Measurements from ENCODE around the gene RELN.
A peak's percentile ranks its signal among the peaks of the same experiment; 100 is the strongest.

RELN gene

DNA sequence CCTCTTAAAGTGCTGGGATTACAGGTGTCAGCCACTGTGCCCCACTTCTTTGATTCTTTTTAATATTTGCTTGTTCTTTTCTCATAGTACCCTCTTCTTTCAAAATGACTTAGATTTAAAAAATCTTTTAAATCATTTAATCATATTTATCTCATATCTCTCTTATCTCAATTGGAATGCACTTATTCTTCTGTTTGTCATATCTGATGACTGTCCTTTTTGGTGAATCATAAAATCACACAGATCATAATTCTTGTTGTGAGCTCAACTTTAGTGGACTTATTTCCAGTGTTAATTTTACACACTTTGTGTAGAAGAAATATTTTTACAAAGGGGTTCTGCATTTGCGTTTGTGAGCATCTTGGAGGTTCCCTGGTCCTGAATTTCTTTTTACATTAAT is 323.1 kb downstream of the RELN start:
- DNase-seq = no peak

DNA sequence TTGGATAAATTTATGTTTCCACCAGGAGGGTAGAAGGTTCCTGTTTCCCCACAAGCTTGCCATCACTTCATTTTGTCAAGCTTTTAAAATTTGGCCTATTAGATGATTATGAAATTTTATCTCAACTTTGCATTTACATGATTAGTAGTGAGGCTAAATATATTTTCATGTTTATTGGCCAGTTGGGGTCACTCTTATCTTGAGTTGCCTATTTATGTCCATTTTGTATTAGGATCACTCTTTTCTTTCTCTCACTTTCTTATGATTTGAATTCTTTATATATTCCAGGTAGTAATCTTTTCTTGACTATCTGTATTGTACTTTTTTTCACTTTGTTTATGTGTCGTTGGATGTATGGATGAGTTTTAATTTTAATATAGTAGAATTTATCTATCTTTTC is 324.9 kb downstream of the RELN start:
- DNase-seq = no peak

DNA sequence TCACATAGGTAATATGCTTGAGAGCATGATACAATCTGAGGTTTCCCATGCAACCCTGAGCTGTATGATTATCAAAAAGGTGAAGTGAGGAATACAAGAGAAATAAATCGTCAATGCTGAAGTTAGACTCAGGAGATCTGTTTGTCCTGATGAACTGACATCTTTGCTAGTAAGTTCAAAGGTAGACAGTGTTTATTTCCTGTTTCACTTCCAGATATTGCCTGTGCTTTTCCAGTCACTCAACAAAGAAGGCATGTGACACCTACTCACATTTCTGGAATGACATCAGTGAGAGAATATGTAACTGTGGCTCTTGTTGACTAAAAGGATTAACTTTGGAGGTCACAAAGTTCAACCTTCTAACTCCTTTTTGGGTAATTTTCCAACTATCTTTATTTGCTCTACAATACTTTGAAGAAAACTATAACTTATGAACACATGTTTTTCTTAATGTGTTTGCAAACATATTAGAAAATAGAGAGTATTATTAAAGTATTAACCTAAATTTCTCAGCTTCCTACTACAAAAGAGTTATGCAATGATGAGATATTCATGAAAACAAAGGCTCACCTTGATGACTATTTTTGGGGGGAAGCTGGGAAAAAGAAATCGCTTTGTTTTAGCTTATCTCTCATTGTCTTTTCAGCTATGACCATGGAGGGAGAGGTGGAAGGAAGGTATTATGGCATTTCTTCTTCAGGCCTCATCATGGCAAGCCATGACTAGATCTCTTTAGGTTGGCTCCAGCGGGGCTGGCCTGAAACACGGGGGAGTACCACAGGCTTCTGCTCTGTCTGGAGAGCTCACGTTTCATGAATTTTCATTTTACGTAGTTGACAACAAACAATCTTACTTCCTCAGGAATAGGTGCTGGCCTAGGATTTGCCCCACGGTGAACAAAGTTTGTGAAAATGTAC is 328.7 kb downstream of the RELN start:
- no peak for DNase-seq

DNA sequence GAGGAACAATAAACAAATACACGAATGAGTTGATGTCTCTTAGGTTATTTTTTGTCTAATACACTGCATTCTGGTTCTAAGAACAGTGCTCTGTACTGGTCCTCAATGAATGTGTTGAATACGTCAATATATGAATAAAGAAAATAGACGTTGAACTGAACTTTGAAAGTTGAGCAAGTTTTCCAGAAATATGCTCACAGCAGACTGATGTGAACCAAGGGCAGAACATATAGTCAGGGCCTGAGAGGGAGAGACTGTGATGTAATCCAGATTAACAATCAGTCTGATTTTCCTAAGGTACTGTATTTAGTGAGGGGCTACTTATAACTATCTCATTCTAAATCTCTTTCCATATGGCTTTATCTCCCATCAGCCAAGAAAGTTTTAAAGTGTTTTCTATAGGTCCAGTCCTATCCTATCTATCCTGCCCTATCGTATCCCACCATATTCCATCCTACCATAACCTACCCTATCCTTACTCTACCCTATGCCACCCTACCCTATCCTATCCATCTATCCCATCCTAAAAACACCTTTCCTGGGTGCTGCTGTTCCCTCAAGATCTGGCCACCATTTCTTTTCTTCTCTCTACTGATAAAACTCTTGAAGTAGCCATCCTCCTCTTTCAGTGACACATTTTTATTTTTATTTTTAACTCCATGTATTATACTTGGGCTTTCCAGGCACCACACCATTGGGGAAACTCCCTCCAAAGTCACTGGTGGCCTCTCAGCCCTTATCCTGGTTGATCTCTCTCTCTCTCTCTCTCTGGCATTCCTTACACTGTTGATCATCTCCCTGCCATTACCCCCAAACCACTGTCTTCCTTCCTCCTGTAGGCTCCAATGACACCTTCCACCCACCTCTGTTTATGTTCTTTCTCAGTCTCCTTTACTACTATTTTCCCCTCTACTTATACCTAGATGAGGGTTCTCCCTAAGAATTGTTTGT is 331.1 kb downstream of the RELN start:
- DNase-seq = no peak

DNA sequence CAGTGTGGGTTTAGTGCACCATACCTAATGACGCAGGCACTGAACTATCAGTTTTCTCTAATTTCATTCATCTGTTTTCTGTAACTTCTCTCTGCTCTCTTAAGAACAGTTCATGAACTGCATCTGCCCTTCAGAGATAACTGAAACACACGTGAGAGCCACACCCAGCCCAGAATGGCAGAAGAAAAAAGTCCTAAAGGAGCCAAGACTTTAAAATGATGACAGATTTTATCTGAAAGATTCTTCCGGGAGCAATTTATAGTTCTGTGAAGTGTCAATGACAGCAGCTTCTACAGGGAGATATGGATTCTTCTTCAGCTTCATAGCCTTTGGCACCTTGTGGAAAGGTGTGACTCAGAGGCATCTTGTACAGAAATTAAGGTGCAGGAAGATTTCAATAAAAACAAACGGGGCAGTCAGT is 332.0 kb downstream of the RELN start:
- no peak for DNase-seq

DNA sequence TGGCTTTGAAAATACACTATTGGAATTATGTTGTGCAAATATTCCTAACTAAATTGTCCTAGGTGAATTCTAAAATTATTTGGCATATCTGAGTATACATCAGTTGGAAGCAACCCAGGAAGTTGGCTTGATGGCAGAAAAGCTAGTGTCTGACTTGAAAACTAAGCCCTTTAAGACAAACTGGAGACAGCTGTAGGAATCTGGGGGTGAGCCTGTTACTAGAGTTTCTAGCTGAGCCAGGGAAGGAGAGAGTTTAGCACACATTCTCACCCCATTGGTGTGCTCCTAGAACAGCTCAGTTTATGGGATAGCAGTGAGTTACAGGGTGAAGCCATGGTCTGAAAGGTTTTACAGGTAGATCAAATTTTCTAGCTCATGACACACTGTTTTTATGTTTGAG is 333.2 kb downstream of the RELN start:
- no peak for DNase-seq

DNA sequence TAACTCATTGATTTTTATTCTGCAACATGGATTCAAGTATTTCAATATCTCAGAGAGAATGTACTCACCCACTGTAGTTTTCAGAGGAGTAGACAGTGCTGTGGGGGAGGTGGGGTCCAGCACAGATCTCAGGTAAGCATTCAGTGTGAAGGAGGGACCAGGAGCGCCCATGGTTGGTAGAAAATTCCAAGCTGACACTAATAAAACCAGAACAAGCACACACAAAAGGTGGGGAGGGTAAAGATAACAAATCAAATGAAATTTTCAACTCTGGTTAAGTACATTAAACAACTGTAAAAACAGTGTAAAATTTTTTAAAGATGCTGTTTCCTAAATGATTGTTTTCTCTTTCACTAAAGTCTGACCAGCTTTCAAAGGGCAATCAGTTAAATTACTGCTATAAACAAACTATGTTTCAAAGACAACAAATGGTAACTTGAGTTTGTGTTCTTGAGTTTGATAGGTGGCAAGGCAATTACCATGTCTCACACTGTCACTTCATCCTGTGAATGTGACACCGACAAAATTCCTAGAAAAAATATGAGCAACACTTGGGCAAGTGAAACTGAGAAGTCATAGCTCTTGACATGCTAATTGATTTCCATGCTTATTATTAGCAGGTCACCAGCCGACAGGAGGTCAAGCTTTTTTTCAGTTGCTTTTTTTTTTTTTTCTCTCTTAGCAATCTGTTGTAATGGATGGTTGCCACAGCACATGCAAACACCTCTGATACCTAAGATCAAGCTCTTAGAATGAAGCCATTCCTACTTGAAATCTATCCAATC is 337.7 kb downstream of the RELN start:
- DNase-seq = no peak

DNA sequence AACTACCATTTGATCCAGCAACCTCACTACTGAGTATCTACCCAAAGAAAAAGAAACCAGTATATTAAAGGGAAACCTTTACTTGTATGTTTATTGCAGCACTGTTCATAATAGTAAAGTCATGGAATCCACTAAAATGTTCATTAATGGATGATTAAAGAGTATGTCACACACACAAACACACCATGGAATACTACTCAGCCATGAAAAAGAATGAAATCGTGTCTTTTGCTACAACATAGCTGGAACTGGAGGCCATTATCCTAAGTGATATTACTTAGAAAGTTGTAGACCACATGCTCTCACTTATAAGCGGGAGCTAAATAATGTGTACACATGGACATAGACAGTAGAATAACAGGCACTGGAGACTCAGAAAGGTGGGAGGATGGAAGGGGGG is 340.4 kb downstream of the RELN start:
- DNase-seq = no peak

DNA sequence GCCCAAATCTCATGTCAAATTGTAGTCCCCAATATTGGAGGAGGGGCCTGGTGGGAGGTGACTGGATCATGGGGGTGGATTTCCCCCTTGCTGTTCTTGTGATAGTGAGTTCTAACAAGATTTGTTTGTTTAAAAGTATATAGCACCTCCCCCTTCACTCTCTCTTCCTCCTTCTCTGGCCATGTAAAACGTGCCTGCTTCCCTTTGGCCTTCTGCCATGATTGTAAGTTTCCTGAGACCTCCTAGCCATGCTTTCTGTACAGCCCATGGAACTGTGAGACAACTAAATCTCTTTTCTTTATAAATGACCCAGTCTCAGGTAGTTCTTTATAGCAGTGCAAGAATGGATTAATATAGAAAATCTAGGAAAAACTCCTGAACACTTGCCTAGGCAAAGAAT is 341.3 kb downstream of the RELN start:
- no peak for DNase-seq

DNA sequence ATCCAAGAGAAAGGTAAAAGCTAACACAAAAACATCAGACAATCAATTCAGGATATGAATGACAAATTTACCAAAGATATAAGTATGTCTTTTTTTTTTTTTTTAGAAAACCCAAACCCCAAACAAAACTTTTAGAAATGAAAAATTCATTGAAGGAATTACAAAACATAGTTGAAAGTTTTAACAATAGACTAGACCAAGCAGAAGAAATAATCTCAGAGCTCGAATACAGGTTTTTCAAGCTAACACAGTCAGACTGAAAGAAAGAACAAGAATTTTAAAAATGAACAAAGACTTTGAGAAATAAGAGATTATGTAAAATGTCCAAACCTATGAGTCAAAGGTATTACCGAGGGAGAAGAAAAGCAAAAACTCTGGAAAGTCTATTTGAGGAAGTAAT is 345.1 kb downstream of the RELN start:
- no peak for DNase-seq

DNA sequence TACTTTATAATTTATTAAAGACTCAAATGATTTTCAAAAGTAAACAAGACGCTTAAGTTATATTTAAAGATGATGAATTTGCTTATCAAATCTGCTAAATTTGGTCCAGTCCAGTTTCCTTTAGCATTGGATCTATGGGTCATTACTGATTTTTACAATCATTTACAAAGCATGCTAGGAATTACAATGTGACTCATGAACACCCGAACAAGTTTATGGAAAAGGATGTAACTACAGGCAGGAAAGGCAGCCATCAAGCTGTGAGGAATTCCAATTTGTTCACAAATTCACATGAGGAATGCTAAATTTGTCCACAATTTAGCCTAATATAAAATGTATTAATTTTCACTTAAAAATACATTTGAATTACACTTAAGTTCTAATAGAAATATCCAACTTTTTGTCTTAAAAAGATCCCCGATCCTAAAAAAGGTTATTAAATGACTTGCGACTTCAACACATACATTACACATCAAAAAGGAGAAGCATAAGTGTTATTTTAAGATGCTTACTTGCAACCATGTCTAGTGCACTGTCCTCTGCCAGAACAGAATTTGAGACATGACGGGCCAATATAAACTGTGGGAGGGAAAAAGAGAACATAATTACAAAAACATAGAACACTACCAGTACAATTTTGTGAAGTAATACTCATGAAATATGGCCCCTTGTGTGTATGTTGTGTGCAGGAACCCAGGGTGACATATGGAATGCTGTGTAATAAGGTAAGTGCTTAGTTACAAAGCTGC is 349.3 kb downstream of the RELN start:
- no peak for DNase-seq

DNA sequence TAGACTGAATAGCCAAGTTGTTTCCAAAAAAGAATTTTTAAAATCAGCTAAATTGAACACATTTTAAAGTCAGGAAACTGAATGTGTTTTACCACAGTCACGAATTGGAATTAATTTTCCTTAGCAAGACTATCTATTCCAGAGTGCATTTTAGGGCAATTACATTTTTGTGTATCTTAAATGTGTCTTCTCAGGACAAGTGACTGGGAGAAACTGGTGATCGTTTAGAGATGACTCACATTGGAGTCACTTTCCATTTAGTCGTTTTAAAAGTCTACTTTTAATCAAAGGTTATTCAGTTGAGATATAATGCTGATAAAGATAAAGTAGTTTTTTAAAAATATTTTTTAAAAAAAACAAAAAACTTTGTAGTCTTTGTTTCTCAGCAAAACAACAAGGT is 351.7 kb downstream of the RELN start:
- no peak for DNase-seq

DNA sequence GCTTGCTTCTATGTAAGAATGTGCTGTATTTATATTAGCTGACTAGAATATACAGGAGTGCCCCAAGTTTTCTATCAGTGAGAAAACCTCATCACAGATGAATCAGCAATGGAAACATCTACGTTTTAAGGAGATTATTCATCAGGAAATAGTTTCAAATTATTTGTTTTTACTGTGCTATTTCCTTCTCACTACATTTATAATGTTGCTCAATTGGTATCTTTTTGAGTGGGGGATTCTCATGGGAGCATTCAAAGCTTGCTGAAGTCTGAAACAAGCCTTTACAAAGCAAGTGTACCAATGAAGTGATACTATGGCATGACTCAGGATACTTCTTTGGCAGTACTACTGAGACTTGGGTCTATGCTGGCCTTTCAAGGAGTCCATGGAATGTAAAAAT is 352.4 kb downstream of the RELN start:
- DNase-seq = no peak

DNA sequence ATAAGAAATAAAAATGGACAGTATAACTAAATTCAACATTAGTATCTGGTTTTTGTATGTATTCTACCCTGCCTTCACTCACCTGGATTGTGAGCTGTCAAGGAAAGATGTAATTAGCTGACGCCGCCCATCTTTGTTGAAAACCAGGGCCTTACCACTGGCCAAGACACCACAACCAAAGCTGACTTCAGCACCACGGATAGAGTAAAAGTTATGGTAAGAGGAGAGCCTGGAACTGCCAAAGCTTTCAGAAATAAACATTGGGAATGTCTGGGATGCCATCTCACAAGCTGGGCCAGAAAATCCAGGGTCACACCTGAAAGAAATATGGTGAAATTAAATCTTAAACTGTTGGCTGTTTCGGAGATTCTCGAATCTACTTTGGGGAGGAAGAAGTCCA is 353.3 kb downstream of the RELN start:
- no peak for DNase-seq

DNA sequence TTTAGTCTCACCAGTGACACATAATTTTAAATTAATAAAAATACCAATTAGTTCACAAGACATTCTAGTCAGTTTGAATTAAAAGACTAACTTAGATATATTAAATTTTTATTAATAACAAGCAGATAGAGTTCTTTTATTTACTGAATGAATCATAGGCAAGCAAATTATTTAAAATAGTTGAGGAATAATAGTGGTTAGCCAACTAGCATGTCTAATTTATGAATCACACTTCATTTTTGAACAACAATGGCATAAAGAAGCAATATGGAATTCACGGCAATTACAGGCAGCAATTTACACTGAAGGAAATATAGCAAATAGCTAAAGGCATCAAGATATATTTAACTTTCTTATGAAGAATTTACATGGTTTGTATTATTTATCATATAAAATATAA is 356.5 kb downstream of the RELN start:
- no peak for DNase-seq

DNA sequence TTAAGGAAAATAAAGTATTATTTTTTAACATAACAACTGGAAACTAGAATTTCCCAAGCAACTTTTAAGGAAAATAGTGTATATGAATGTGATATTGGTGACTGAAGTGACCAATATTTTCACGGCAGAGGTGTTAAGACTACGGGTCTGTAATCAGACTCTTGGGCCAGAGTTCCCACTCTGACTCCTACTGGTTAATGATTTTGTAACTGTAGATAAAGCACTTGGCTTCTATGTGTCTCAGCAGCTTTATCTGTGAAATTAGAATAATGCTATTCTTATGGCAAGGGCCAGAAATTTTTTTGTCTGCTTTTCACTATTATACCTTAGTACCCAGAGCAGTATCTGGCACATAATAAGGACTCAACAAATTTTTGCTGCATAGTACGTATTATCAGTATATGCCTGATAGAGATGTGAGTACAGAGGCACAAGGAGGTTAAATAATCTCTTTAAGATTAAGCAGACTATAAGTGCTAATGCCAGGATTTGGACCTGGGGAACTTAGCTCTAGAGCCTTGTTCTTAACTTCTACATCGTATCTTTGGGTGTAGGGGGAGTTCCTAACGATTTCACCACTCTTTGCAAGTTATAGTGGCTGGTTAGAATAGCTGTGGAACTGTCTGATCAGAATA is 357.3 kb downstream of the RELN start:
- DNase-seq = no peak

DNA sequence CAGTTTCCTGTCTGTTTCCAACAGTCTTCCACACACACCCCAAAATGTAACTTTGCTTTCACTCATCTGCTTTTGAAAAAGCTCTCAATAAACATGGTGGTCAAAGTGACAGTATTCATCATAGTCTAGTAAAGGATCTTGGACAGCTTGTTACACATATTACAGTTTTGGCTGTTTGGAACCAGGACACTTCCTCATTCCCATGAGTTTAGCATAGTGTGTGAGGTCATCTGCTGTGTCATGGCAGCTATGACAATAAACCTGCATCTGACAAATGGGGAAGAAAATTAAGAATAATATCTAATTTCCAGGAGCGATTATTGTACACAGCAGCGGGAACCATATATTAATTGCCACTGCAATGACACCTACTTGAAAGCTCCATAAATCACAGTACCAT is 359.1 kb downstream of the RELN start:
- DNase-seq = no peak

DNA sequence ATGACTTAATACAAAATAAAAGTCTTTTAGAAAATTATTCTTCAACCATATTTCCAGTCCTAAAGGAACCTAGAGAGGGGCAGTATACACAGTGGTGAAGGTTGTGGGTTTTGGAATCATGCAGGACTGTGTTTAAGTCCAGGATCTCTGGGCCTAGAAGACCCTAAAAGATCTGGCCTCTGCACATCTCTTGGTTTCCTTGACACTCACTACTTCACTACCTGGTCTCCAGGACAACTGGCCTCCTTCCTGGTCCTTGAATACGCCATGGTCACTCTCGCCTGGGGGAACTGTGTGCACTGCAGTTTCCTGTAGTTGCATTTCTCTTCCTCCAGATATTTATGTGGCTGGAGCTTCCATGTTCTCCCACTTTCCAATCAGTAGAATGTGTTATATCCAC is 360.7 kb downstream of the RELN start:
- no peak for DNase-seq

DNA sequence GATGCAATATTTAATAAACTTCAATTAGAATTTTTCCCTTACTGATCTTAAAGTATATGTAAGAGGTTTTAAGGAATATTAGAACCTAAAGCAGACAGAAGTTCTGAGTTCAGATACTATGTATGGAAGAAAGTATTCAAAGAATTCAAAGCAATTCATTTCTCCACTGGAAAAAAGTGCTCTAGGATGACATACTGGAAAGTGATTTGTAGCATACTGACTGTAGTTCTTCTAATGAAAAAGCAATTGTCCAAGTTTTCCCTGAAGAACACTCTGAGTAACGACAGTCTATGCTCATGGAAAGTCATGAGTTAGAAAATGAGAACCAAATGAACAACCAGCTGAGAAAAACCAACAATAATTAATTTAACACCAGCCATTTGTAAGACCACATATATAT is 362.7 kb downstream of the RELN start:
- no peak for DNase-seq

DNA sequence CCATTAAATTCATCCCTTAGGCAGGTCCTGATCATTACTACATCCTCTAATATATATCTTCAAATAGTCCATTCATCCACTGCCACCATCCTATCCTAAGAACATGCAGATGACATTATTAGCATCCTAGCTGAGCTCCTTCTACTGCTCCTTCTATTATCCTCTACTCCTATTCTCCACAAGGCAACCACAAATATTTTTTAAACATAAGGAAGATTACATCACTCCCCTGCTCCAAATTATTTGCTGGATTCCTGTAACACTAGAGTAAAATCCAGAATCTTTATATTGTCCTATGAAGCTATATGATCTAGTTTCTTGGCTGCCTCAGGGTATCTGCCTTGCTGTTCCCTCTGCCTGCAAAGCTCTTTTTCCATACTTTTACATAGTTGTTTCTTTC is 367.2 kb downstream of the RELN start:
- no peak for DNase-seq

DNA sequence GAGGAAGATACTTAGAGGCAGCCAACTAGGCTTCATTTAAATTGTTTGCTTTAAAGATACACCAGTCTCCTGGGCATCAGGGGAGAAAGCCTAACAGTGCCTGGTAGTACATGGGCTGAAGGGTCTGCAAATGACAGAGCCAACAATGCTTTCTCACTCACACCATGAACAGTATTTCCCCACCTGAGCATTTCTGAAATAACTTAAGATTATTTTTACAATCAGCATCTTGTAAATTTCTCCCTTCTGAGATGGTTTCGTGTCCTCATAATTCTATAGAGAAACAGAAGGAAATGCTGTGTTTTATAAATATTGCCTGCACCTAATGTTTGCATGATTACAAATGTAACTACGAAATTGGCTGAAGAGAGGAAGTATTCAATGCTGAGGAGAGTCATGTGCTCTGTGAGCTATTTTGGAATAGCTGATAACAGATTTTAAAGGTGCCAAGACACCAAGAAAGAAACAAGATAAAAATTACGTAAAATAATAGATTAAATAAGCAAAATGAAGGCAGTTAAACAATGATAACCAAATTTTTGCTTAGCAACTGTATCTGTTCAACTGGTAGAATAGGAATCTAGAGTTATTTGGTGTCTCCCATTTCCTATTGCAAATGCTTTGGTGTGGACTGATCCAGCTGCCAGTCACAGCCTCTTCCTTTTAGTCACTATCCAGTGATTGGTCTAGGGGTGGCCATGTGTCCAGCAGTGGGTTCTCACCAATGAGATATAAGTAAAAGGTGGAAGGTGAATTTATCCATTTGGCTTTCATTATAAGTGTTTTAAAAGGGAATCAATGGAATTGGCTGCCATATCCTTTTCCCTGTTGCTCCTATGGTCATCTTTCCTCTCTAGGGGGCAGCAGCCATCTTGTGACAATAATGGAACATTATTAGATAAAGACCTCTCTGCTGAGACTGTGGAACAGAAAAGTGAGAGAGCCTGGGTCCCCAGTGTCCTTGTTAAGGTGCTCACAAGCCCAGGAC is 375.5 kb downstream of the RELN start:
- peak; percentile 6 for DNase-seq

Measured in COR-L47 (cell line).